Nephron progenitor cell (in vitro differentiated cells): ENCODE data around the gene SFXN3.

ENCODE experiments used
- DNase-seq: peaks from one replicate; pipeline ENCODE4 v3.0.0; 2021
- H3K27ac Mint-ChIP-seq: 2 replicates; pipeline ENCODE4 v1.8.0; 2021; ENCODE audit warnings: mild to moderate bottlenecking, moderate library complexity, mixed read lengths
- H3K27me3 Mint-ChIP-seq: 2 replicates; pipeline ENCODE4 v1.8.0; 2021; ENCODE audit warnings: mild to moderate bottlenecking, low read depth, mixed read lengths; ENCODE audit not compliant: poor library complexity
- H3K36me3 Mint-ChIP-seq: 2 replicates; pipeline ENCODE4 v1.8.0; 2021; ENCODE audit warnings: low read depth, mixed read lengths
- H3K4me1 Mint-ChIP-seq: 2 replicates; pipeline ENCODE4 v1.8.0; 2021; ENCODE audit warnings: mixed read lengths
- H3K4me3 Mint-ChIP-seq: 2 replicates; pipeline ENCODE4 v1.8.0; 2021; ENCODE audit warnings: mild to moderate bottlenecking, moderate library complexity, mixed read lengths
- H3K9me3 Mint-ChIP-seq: 2 replicates; pipeline ENCODE4 v1.8.0; 2021; ENCODE audit warnings: mild to moderate bottlenecking, moderate library complexity, mixed read lengths
- CTCF ChIP-seq: fragments of 200-600 bp; sonication (generic); IDR thresholded peaks from 2 replicates; pipeline ENCODE4 v1.5.0; 2021; ENCODE audit warnings: antibody characterized with exemption

The SFXN3 gene

GRCh38 chr10:101002456-101002855, 28.6 kb upstream of the SFXN3 start:
- Mint-ChIP-seq H3K4me1 (peaks cover 23% of the 10 kb centered on the region), H3K4me3 (no peak overlapping the region), H3K9me3 (no peaks in the 10 kb centered on the region), H3K27ac (no peak overlapping the region), H3K36me3 (peaks cover 21% of the 10 kb centered on the region), H3K27me3 (no peaks in the 10 kb centered on the region)
- DNase-seq = no peak
- TF ChIP-seq CTCF = no peak

- Mint-ChIP-seq H3K36me3 (peaks cover 21% of the 10 kb centered on the region), H3K27me3 (no peaks in the 10 kb centered on the region), H3K27ac (no peak overlapping the region), H3K9me3 (no peaks in the 10 kb centered on the region), H3K4me3 (no peak overlapping the region), H3K4me1 (peaks cover 28% of the 10 kb centered on the region)
- TF ChIP-seq CTCF = no peak
- DNase-seq = no peak
Observed at GRCh38 chr10:101003639-101004206, 27.3 kb upstream of the SFXN3 start.

DNA sequence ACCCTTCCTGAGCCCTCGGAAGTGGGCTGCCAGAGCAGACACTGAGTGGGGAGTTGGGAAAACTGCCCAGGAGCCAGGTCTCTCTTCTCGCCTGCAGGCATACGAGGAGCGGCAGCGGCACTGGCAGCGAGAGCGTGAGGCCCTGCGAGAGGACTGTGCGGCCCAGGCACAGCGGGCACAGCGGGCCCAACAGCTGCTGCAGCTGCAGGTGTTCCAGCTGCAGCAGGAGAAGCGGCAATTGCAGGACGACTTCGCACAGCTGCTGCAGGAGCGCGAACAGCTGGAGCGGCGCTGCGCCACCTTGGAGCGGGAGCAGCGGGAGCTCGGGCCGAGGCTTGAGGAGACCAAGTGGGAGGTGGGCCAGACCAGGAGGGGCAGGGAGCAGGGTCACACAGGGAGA, 25.7 kb upstream of the SFXN3 start:
- Mint-ChIP-seq H3K4me1 (peaks cover 39% of the 10 kb centered on the region), H3K9me3 (no peaks in the 10 kb centered on the region), H3K36me3 (peaks cover 21% of the 10 kb centered on the region), H3K4me3 (no peak overlapping the region), H3K27ac (no peak overlapping the region), H3K27me3 (no peaks in the 10 kb centered on the region)
- DNase-seq = no peak
- no peak for TF ChIP-seq CTCF

GRCh38 chr10:101005869-101006567, 25.0 kb upstream of the SFXN3 start:
- peaks cover 33% of the 10 kb centered on the region for H3K4me1 Mint-ChIP-seq
- peaks cover 21% of the 10 kb centered on the region for H3K36me3 Mint-ChIP-seq
- no peak for TF ChIP-seq CTCF
- no peak overlapping the region for H3K4me3 Mint-ChIP-seq
- DNase-seq = no peak
- H3K9me3 Mint-ChIP-seq = no peaks in the 10 kb centered on the region
- no peaks in the 10 kb centered on the region for H3K27me3 Mint-ChIP-seq
- H3K27ac Mint-ChIP-seq = peak overlapping the region; percentile 86

GRCh38 chr10:101006593-101007098, 24.4 kb upstream of the SFXN3 start:
- no peak for DNase-seq
- no peak overlapping the region for H3K27ac Mint-ChIP-seq

More at GRCh38 chr10:101006593-101007098, 24.4 kb upstream of the SFXN3 start:
- no peak overlapping the region for H3K4me3 Mint-ChIP-seq
- no peak for TF ChIP-seq CTCF
- no peaks in the 10 kb centered on the region for H3K27me3 Mint-ChIP-seq
- no peaks in the 10 kb centered on the region for H3K9me3 Mint-ChIP-seq
- peaks cover 21% of the 10 kb centered on the region for H3K36me3 Mint-ChIP-seq
- peaks cover 32% of the 10 kb centered on the region for H3K4me1 Mint-ChIP-seq
